Fibroblast of mammary gland (primary cell): ENCODE measurements around the gene TMEM114.

Experiments
- DNase-seq: peaks from one replicate; pipeline ENCODE4 v3.0.0-alpha.2; 2010; ENCODE audit warnings: low read depth
- H3K4me3 ChIP-seq: 2 replicates; pipeline ENCODE4 v1.5.1; 2011; ENCODE audit warnings: low read depth, mild to moderate bottlenecking, low read length, moderate library complexity; ENCODE audit not compliant: control insufficient read depth
- TF ChIP-seq, protein P1 (sequence below): conservative IDR thresholded peaks from 2 replicates; pipeline ENCODE4 v1.5.1; 2011; ENCODE audit warnings: low read depth, low read length, inconsistent platforms; ENCODE audit not compliant: control insufficient read depth, insufficient read depth

TMEM114 gene

DNA sequence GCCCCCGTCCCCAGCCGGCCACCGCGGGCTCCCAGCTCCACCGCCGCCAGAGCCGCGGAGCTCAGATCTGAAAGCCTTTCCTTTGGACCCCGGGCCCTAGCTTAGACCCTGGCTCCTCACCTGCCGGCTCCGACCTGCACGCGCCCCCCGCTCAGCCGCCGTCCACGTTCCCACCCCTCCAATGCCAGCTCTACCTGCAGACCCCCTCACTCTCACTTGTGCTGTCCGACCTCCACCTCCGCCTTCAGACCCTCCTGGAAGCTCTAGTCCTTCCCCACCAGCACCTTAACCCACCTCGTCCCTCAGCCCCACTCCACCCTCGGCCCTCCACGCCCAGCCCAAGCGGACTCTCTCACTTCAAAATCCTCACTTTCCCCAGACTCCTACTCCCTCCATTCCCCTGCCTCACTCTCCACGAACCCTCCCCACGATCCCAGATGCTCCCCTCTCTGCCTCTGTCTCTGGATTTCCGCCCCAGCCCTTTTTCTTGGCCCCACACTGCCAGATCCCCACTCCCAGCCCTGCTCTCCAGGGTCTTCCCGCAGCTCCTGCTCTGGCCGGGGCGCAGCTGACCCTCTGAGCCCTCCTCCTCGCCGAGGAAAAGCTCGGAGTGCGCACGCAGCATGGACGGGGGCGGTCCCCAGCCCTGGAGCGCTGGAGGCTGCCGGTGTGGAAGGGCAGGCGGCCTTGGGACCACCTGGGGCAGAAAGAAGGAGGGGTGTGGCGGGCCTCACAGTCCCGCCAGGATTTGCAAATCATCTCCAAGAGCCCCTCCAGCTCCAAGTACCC, at the start of gene TMEM114:
TSS of gene TMEM114 (minus strand) at position 612 of the 789 bp plus-strand sequence. CDS start 673 bp downstream, outside the sequence.
- H3K4me3 ChIP-seq, result no peak within 1 kb of the TSS
- TF ChIP-seq, protein P1, sequence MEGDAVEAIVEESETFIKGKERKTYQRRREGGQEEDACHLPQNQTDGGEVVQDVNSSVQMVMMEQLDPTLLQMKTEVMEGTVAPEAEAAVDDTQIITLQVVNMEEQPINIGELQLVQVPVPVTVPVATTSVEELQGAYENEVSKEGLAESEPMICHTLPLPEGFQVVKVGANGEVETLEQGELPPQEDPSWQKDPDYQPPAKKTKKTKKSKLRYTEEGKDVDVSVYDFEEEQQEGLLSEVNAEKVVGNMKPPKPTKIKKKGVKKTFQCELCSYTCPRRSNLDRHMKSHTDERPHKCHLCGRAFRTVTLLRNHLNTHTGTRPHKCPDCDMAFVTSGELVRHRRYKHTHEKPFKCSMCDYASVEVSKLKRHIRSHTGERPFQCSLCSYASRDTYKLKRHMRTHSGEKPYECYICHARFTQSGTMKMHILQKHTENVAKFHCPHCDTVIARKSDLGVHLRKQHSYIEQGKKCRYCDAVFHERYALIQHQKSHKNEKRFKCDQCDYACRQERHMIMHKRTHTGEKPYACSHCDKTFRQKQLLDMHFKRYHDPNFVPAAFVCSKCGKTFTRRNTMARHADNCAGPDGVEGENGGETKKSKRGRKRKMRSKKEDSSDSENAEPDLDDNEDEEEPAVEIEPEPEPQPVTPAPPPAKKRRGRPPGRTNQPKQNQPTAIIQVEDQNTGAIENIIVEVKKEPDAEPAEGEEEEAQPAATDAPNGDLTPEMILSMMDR, result no peak
- DNase-seq, result no peak

DNA sequence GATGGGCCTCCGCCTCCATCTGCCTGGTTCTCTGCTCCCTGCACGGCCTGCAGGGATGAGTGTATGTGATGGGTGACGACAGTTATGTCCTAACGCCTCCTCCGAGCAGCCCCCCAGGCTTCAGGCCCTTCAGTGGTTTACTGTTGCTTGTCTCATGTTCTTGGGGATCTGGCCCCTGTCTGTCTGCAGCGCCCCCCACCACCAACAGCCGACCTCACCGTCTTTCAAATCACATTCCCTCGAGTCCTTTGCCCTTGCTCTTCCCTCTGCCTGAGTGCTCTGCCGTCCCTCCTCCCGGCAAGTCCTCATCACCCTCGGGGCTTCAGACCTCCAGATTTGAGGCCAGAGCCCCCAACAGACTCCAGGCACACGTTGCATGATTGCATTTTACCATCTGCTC, 49.4 kb upstream of the TMEM114 start:
- TF ChIP-seq, protein P1, result no peak
- DNase-seq, result no peak
- no peak overlapping the region for H3K4me3 ChIP-seq

DNA sequence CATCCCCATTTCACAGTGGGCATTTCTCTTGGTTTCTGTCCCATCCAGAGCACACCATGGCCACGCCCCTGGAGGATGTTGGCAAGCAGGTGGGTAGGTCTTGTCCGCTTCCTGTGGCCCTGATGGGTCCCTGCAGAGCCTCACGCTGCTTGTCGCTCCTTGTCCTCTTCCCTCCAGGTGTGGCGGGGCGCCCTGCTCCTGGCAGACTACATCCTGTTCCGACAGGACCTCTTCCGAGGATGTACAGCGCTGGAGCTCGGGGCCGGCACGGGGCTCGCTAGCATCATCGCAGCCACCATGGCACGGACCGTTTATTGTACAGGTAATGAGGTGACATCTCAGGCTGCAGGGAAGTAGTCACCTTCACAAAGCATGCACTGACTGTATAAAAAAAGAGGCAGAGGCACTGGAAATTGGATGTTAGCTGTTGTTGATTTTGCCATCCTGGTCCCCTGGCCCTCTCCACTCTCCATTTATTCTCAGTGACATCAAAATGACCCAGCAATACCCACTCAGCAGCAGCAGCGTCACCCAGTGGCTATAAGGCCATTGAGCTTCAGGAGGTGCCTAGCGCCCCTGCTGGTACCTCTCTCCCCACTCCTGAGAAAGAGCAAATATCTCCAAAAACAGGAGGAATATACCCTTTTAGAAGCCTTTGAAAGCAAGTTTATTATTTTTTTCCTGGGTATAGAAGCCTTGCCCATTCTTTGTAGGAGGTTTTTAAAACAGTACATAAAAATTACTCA, 44.9 kb upstream of the TMEM114 start:
- peak; percentile 39 for DNase-seq
- TF ChIP-seq, protein P1, result peak; percentile 75
- no peak overlapping the region for H3K4me3 ChIP-seq

DNA sequence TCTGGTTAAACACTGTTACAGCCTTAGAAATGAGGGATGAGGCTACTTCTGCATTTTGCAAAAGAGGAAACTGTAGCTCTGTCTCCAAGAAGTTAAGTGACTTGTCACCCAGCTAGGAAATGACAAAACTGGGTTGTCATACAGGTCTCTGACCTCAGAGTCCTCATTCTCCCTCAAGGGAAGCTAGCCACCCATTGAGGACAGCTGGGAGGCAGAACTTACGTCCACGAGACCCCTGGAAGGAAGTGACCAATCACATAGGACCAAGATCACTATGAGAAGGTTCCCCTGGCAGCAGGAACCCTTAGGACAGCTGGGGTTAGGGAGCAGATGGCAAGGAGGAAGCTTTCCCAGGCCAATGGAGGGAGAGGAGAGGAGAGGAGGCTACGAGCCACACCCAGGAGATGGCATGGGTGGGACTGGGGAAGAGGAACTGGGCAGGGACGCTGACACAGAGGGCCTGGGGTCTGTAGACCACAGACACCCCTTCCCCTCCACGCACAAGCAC, 42.4 kb upstream of the TMEM114 start:
- TF ChIP-seq, protein P1, result no peak
- no peak overlapping the region for H3K4me3 ChIP-seq
- DNase-seq, result no peak

DNA sequence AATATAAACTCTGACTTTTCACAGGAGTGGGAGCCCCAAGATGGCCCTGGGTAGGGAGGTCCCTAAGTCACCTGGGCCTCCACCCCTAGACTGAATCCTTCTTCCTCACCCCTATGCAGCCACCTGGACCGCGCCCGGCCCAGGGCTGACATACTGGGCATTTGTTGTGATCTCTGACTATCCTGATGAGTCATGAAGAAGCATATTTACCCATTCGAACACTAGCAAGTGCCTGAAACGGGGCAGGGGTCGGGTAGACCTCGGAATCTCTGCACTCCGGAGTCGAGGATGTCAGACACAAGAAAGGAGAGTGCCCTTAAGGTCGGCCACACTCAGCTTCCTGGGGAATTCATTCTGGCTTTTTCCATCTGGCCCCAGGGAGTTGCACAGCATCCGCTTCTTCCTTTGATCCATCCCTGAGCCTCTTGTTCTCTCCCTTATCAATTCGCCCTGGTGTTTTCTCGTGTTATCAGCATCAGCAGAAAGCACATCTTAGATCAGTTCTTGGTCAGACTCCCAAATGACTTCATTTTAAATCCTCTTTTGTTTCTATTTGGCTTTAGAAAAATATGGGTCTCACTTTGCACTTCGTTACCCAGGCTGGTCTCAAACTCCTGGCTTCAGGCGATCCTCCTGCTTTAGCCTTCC, 41.6 kb upstream of the TMEM114 start:
- DNase-seq, result no peak
- H3K4me3 ChIP-seq, result no peak overlapping the region
- TF ChIP-seq, protein P1, result no peak

DNA sequence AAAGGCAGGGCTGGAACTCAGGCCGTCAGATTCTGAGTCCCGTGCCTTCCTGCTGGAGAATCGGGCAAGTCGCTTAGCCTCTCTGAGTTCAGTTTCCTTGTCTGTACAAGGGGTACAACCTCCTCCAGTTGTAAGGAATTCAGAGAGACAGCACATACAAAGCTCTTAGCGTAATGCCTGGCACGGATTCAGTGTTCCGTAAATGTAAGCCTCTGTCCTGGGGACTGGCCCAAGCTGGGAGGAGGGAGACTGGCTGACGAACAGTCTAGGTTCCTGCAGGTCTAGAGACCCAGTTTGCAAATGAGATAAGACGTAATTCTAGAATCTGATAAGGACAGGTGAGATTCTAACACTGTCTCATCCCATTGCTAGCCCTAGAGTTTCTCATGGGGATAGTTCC, 41.1 kb upstream of the TMEM114 start:
- no peak for DNase-seq
- TF ChIP-seq, protein P1, result no peak

More for the DNA sequence above, 41.1 kb upstream of the TMEM114 start:
- H3K4me3 ChIP-seq, result no peak overlapping the region
